Smooth muscle cell (in vitro differentiated cells): ENCODE measurements around the gene WASHC4. TPM values are rescaled to one million over a fixed set of nuclear protein-coding genes. Genes with fewer than 3 reads are reported as not detected.

Source experiments
- DNase-seq: peaks from one replicate; lab custom pipeline; 2025; ENCODE audit not compliant: unreplicated experiment; lab: John Stamatoyannopoulos, UW
- H2AFZ ChIP-seq: fragments of 200-600 bp; sonication (generic); 2 replicates; pipeline ENCODE4 v1.6.0; 2016; ENCODE audit warnings: antibody characterized with exemption, low read depth, mild to moderate bottlenecking
- H3F3A ChIP-seq: fragments of 200-600 bp; sonication (generic); 2 replicates; pipeline ENCODE4 v1.6.0; 2017; ENCODE audit warnings: antibody characterized with exemption, low read depth
- H3K27ac ChIP-seq: fragments of 200-600 bp; sonication (generic); 2 replicates; pipeline ENCODE4 v1.5.1; 2016; ENCODE audit warnings: low read depth, mild to moderate bottlenecking
- H3K27me3 ChIP-seq: fragments of 200-600 bp; sonication (generic); 2 replicates; pipeline ENCODE4 v1.6.1; 2016; ENCODE audit warnings: low read depth, mild to moderate bottlenecking
- H3K36me3 ChIP-seq: fragments of 200-600 bp; sonication (generic); 2 replicates; pipeline ENCODE4 v1.5.1; 2016; ENCODE audit warnings: low read depth
- H3K4me1 ChIP-seq: fragments of 200-600 bp; sonication (generic); 2 replicates; pipeline ENCODE4 v1.5.1; 2016; ENCODE audit warnings: low read depth
- H3K4me2 ChIP-seq: fragments of 200-600 bp; sonication (generic); 2 replicates; pipeline ENCODE4 v1.6.0; 2016; ENCODE audit warnings: mild to moderate bottlenecking
- H3K4me3 ChIP-seq: fragments of 200-600 bp; sonication (generic); 2 replicates; pipeline ENCODE4 v1.5.1; 2016; ENCODE audit warnings: mild to moderate bottlenecking
- H3K79me2 ChIP-seq: fragments of 200-600 bp; sonication (generic); 2 replicates; pipeline ENCODE4 v1.6.0; 2016; ENCODE audit warnings: low read depth, mild to moderate bottlenecking
- H3K9ac ChIP-seq: fragments of 200-600 bp; sonication (generic); 2 replicates; pipeline ENCODE4 v1.6.0; 2016; ENCODE audit warnings: low read depth
- H3K9me3 ChIP-seq: fragments of 200-600 bp; sonication (generic); replicated peaks from 2 replicates; pipeline ENCODE4 v1.5.1; 2016; ENCODE audit warnings: low read depth
- H4K20me1 ChIP-seq: fragments of 200-600 bp; sonication (generic); 2 replicates; pipeline ENCODE4 v1.6.0; 2016; ENCODE audit warnings: low read depth
- CTCF ChIP-seq: fragments of 200-600 bp; sonication (generic); IDR thresholded peaks from 2 replicates; pipeline ENCODE4 v1.5.1; 2017; ENCODE audit warnings: borderline replicate concordance, mild to moderate bottlenecking, antibody characterized with exemption; ENCODE audit not compliant: insufficient read depth, poor library complexity, severe bottlenecking
- WGBS: methylation state at CpG from one replicate; pipeline ENCODE4 v1.1.7; 2016; ENCODE audit warnings: low lambda C conversion rate; 5-methylcytosine and 5-hydroxymethylcytosine counted together
- polyA plus RNA-seq: library from polyadenylated mRNA; unstranded; fragments of >200 nt; fragmentation: Nextera tagmentation; extraction: Ambion mirVana; gene quantifications from 2 replicates; pipeline ENCODE4 v1.2.1, GENCODE V29; 2016
- total RNA-seq: library from RNA; depleted of rRNA; stranded (reverse); fragments of >200 nt; gene quantifications from 2 replicates; pipeline ENCODE4 v1.2.3, GENCODE V29; 2014

The WASHC4 gene
- total and polyA plus RNA-seq, 2 experiments from 2014 or later, result 26.9 to 76.1 TPM

- H3K79me2 ChIP-seq, result peaks cover 2% of the 10 kb centered on the region
- no peaks in the 10 kb centered on the region for H4K20me1 ChIP-seq
- DNase-seq, result no peak
- H3K27ac ChIP-seq, result no peak overlapping the region
- WGBS, result 98% methylated on average over 1 of the region's 1 CpG
- peaks cover 48% of the 10 kb centered on the region for H3K36me3 ChIP-seq
- no peaks in the 10 kb centered on the region for H3K4me1 ChIP-seq
- no peaks in the 10 kb centered on the region for H3K9me3 ChIP-seq
- no peak overlapping the region for H3K9ac ChIP-seq
- peaks cover 6% of the 10 kb centered on the region for H3F3A ChIP-seq
- TF ChIP-seq CTCF, result no peak
- no peak overlapping the region for H3K4me2 ChIP-seq
- H3K4me3 ChIP-seq, result no peak overlapping the region
- no peak overlapping the region for H2AFZ ChIP-seq
- H3K27me3 ChIP-seq, result no peaks in the 10 kb centered on the region
These were observed 59.2 kb downstream of the WASHC4 start for GRCh38 chr12:105166736-105167135.

GRCh38 chr12:105167346-105167745 lies 59.8 kb downstream of the WASHC4 start:
- H3K79me2 ChIP-seq, result peaks cover 2% of the 10 kb centered on the region
- H3K4me3 ChIP-seq, result no peak overlapping the region
- H2AFZ ChIP-seq, result no peak overlapping the region
- no peaks in the 10 kb centered on the region for H4K20me1 ChIP-seq
- H3F3A ChIP-seq, result peaks cover 6% of the 10 kb centered on the region
- H3K9me3 ChIP-seq, result no peaks in the 10 kb centered on the region
- H3K27ac ChIP-seq, result no peak overlapping the region
- no peak overlapping the region for H3K9ac ChIP-seq
- no peak for DNase-seq
- no peak overlapping the region for H3K4me2 ChIP-seq
- no peak for TF ChIP-seq CTCF
- no peaks in the 10 kb centered on the region for H3K4me1 ChIP-seq
- no peaks in the 10 kb centered on the region for H3K27me3 ChIP-seq
- H3K36me3 ChIP-seq, result peaks cover 50% of the 10 kb centered on the region

- Histone ChIP-seq H3K9ac (no peak overlapping the region), H3K27me3 (no peaks in the 10 kb centered on the region), H3K4me2 (no peak overlapping the region), H3K4me1 (no peaks in the 10 kb centered on the region), H3K4me3 (no peak overlapping the region), H2AFZ (no peak overlapping the region), H3K27ac (no peak overlapping the region), H3F3A (peaks cover 6% of the 10 kb centered on the region), H3K79me2 (peaks cover 2% of the 10 kb centered on the region), H4K20me1 (no peaks in the 10 kb centered on the region), H3K9me3 (no peaks in the 10 kb centered on the region), H3K36me3 (peaks cover 50% of the 10 kb centered on the region)
- no peak for DNase-seq
- TF ChIP-seq CTCF, result no peak
These were observed 60.5 kb downstream of the WASHC4 start for GRCh38 chr12:105168006-105168405.

- Histone ChIP-seq H2AFZ (no peak overlapping the region), H3K27ac (no peak overlapping the region), H3K27me3 (no peaks in the 10 kb centered on the region), H3K79me2 (peaks cover 2% of the 10 kb centered on the region), H3K36me3 (peaks cover 29% of the 10 kb centered on the region), H3K9me3 (no peaks in the 10 kb centered on the region), H3K4me2 (no peak overlapping the region), H4K20me1 (no peaks in the 10 kb centered on the region), H3K4me3 (no peak overlapping the region), H3F3A (peaks cover 6% of the 10 kb centered on the region), H3K4me1 (no peaks in the 10 kb centered on the region), H3K9ac (no peak overlapping the region)
- no peak for DNase-seq
- 90% methylated on average over 3 of the region's 3 CpGs for WGBS
- TF ChIP-seq CTCF, result no peak
These were observed 62.6 kb downstream of the WASHC4 start for GRCh38 chr12:105170139-105170538.
